ENCODE results near the gene LUC7L.
"Not testable (repeated sequence)": the region's sequence is repeated elsewhere in the genome, so short reads cannot be mapped to it uniquely, and the experiment has no call there.

The LUC7L gene

GRCh38 chr16:167122-167690 is 62.0 kb downstream of the LUC7L start:
- no peak for DNase-seq (ENCODE audit: low read depth in 3 of 3, low spot score in 1 of 3)

DNA sequence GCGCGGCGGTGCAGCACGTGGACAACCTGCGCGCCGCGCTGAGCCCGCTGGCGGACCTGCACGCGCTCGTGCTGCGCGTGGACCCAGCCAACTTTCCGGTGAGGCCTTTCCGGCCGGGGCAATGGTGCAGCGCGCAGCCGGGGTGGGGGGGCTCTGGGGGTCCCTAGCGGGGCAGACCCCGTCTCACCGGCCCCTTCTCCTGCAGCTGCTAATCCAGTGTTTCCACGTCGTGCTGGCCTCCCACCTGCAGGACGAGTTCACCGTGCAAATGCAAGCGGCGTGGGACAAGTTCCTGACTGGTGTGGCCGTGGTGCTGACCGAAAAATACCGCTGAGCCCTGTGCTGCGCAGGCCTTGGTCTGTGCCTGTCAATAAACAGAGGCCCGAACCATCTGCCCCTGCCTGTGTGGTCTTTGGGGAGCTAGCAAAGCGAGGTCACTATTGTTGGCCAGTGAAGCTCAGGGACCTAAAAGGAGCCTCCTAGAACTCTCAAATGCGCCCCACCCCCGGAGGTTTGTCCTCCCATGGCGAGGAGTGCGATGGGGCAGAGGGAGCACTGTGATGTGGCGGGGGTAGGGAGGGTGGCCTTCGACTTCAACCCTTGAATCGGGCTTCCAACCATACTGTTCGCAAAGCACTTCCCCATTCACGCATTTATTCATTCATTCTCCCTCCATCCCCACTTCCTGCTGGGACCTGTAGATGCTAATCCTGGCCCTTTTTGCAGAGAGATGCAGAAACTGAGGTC is 62.7 kb downstream of the LUC7L start:
- no peak for DNase-seq (ENCODE audit: low read depth in 3 of 3, low spot score in 1 of 3)

DNA sequence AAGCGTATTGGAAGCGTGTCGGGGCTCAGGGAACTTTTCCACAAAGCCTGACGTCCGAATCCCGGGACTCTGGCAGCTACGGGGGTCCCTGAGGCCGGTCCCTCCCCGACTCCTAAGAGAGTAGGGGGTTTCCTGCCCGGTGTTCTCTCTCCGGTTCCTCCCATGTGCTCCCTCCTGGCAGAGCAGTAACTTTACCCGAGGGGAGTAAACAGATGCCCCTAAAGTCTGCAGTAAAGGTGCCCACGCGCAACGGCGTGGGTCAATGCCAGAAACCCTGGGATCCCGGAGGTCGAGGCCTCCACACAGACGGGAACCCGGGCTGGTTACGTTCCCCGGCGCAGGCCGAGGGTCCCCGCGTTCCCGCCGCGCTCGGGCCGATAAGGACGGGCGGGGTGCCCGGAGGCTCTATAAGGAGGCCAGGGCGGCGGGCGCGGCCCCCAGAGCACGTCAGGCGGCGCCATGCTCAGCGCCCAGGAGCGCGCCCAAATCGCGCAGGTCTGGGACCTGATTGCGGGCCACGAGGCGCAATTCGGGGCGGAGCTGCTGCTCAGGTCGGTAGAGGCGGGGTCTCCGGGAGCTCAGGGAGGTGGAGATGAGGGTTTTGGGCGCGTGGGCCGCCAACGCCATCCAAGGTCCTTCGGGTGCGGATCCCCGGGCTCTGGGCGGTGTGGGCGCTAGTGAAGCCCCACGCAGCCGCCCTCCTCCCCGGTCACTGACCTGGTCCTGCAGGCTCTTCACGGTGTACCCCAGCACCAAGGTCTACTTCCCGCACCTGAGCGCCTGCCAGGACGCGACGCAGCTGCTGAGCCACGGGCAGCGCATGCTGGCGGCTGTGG is 63.5 kb downstream of the LUC7L start, which contains the start of gene HBM:
Gene HBM (plus strand): TSS at position 440 of the 836 bp plus-strand sequence. CDS start 20 bp downstream, at position 460.
- DNase-seq (ENCODE audit: low read depth in 3 of 3, low spot score in 1 of 3) = no peak

- DNase-seq (ENCODE audit: low read depth in 3 of 3, low spot score in 1 of 3) = no peak
Observed at GRCh38 chr16:164827-165538, 64.3 kb downstream of the LUC7L start.

DNA sequence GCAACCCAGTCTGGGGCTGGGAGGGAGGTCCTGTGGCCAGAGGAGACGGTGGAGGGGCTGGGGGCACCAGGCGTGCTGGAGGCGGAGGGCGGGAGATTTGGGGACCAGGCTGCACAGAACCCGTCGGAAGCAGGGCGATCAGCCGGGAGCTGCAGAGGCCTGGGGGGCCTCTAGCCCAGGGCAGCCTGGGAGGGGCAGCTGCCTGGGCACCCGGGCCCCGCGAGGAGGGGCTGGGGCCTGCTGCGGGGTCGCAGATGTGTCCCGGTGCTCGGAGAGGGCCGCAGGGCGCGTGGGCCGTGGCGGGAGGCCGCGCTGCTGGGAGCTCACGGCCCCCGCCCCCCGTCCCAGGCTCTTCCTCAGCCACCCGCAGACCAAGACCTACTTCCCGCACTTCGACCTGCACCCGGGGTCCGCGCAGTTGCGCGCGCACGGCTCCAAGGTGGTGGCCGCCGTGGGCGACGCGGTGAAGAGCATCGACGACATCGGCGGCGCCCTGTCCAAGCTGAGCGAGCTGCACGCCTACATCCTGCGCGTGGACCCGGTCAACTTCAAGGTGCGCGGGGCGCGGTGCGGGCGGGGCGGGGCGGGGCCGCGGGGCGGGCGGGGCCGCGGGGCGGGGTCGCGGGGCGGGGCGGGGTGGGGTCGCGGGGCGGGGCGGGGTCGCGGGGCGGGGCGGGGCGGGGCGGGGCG is 65.0 kb downstream of the LUC7L start:
- not testable (repeated sequence) for DNase-seq (ENCODE audit: low read depth in 3 of 3, low spot score in 1 of 3)

- DNase-seq (ENCODE audit: low read depth in 3 of 3, low spot score in 1 of 3) = not testable (repeated sequence)
Observed at GRCh38 chr16:163696-164095, 65.6 kb downstream of the LUC7L start.

DNA sequence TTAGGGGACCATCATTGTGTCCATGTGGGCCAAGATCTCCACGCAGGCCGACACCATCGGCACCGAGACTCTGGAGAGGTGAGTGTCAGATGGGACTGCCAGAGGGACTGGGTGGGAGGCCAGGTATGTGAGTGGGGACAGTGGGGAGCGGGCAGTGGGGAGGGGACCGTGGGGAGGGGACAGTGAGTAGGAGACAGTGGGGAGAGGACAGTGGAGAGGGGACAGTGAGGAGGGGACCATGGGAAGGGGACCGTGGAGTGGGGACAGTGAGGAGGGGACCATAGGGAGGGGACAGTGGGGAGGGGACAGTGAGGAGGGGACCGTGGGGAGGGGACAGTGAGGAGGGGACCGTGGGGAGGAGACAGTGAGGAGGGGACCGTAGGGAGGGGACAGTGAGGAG is 66.1 kb downstream of the LUC7L start:
- not testable (repeated sequence) for DNase-seq (ENCODE audit: low read depth in 3 of 3, low spot score in 1 of 3)

DNA sequence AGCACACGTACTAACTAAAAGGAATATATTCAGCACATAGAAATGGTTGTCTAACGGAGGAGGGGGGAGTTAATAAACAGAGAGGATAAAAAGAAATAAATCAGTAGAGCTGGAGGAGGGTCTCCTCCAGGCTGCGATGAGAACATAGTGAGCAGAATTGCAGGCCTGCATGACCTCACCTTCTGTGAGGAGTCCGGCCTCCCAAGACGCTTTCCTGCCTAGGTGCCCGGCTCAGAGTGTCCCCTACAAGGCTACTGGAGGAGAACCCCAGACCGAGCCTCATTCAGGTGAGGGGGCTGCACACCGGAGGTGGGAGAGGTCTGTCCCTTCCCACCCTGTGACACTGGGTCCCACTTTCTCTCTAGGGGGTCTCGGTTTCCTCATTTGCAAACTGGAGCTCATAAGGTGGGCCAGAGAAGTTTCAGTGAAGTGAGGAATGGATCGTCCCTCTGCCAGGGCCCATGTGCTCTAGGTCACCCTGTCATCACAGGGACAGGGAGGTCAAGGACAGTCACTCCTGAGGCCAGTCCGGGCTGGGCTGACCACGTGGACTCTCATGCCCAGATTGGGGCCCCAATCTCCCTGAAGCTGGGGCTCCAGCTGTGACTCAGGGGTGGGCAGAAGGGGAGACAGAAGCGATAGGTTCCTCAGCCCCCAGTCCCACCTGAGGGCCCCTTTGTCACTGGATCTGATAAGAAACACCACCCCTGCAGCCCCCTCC is 66.8 kb downstream of the LUC7L start:
- no peak for DNase-seq (ENCODE audit: low read depth in 3 of 3, low spot score in 1 of 3)

- no peak for DNase-seq (ENCODE audit: low read depth in 3 of 3, low spot score in 1 of 3)
Observed at GRCh38 chr16:160691-161190, 68.5 kb downstream of the LUC7L start.

DNA sequence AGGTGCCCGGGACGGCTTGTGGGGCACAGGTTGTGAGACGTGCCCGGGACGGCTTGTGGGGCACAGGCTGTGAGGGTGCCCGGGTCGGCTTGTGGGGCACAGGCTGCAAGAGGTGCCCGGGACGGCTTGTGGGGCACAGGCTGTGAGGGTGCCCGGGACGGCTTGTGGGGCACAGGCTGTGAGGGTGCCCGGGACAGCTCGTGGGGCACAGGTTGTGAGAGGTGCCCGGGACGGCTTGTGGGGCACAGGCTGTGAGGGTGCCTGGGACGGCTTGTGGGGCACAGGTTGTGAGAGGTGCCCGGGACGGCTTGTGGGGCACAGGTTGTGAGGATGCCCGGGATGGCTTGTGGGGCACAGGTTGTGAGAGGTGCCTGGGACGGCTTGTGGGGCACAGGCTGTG is 69.0 kb downstream of the LUC7L start:
- not testable (repeated sequence) for DNase-seq (ENCODE audit: low read depth in 3 of 3, low spot score in 1 of 3)

DNA sequence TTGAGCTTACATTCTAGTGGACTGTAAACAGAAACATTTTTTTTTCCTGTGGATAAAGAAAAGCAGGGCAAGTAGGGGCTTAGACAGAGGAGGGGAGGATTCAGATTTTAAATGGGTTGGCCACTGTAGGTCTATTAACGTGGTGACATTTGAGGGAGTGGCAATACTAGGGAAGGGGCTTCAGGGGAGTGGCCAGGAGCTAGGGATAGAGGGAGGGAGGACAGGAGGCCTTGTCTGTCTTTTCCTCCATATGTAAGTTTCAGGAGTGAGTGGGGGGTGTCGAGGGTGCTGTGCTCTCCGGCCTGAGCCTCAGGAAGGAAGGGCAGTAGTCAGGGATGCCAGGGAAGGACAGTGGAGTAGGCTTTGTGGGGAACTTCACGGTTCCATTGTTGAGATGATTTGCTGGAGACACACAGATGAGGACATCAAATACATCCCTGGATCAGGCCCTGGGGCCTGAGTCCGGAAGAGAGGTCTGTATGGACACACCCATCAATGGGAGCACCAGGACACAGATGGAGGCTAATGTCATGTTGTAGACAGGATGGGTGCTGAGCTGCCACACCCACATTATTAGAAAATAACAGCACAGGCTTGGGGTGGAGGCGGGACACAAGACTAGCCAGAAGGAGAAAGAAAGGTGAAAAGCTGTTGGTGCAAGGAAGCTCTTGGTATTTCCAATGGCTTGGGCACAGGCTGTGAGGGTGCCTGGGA is 70.0 kb downstream of the LUC7L start:
- no peak for DNase-seq (ENCODE audit: low read depth in 3 of 3, low spot score in 1 of 3)

- DNase-seq (ENCODE audit: low read depth in 3 of 3, low spot score in 1 of 3) = no peak
Observed at GRCh38 chr16:155031-155398, 74.2 kb downstream of the LUC7L start.

GRCh38 chr16:154217-155030 is 74.8 kb downstream of the LUC7L start:
- DNase-seq (ENCODE audit: low read depth in 3 of 3, low spot score in 1 of 3) = no peak

DNA sequence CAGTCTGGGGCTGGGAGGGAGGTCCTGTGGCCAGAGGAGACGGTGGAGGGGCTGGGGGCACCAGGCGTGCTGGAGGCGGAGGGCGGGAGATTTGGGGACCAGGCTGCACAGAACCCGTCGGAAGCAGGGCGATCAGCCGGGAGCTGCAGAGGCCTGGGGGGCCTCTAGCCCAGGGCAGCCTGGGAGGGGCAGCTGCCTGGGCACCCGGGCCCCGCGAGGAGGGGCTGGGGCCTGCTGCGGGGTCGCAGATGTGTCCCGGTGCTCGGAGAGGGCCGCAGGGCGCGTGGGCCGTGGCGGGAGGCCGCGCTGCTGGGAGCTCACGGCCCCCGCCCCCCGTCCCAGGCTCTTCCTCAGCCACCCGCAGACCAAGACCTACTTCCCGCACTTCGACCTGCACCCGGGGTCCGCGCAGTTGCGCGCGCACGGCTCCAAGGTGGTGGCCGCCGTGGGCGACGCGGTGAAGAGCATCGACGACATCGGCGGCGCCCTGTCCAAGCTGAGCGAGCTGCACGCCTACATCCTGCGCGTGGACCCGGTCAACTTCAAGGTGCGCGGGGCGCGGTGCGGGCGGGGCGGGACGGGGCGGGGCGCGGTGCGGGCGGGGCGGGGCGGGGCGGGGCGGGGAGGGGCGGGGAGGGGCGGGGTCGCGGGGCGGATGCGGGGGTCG is 75.6 kb downstream of the LUC7L start:
- DNase-seq (ENCODE audit: low read depth in 3 of 3, low spot score in 1 of 3) = not testable (repeated sequence)

DNA sequence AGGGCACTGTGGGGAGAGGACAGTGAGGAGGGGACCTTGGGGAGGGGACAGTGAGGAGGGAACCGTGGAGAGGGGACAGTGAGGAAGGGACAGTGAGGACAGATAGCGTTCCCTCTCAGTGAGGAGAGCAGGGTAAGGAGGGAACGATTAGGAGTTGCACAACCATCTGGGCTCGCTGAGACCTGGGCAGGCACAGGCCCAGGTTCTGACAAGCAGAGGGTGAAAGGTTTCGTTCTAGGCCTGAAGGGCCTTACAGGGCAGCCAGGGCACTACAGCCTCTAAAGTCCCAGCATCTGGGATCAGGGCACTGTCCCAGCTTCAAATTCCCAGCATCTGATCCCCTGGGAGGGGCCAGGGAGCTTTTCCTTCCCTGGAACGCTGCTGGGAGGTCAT is 76.1 kb downstream of the LUC7L start:
- not testable (repeated sequence) for DNase-seq (ENCODE audit: low read depth in 3 of 3, low spot score in 1 of 3)

DNA sequence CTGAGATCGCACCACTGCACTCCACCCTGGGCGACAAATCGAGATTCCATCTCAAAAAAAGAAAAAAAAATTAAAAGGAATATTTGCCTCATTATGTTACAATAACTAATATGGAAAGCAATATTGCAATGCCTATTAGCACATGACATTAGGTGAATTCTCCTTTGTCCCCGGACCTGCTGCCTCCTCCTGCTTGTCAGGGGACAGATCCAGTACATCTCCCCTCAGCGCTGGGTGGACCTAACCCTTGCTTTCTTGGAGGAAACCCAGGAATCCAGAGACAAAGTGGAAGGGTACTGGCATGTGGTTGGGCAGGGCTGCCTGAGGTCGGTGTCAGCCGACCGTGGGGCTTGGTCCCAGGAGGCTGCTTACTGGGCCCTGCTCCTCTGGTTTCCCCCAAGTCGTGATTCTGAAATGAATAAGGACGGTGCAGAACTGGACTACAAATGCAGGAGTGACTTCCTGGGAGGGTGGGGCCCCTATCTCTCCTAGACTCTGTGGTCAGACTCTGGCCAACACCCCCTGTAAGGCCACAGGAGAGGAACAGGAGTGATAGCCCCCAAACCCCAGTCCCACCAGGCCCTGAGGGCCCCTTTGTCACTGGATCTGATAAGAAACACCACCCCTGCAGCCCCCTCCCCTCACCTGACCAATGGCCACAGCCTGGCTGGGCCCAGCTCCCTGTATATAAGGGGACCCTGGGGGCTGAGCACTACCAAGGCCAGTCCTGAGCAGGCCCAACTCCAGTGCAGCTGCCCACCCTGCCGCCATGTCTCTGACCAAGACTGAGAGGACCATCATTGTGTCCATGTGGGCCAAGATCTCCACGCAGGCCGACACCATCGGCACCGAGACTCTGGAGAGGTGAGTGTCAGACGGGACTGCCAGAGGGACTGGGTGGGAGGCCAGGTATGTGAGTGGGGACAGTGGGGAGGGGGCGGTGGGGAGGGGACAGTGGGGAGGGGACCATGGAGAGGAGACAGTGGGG is 76.8 kb downstream of the LUC7L start, which contains the start of gene HBZ:
Gene HBZ (plus strand): TSS at position 504 of the 988 bp plus-strand sequence. CDS start 266 bp downstream, at position 770.
- no peak for DNase-seq (ENCODE audit: low read depth in 3 of 3, low spot score in 1 of 3)

All from stimulated activated CD4-positive, alpha-beta T cell treated with anti-CD3 and anti-CD28 coated beads, TNF-alpha, amount 100 ng/mL, for 1 hour (primary cell).